Motor neuron (in vitro differentiated cells): Measurements from ENCODE around the gene RFTN1. TPM values are rescaled to one million over a fixed set of nuclear protein-coding genes. Genes with fewer than 3 reads are reported as not detected.
A peak's percentile ranks its signal among the peaks of the same experiment; 100 is the strongest.

Experiments
- ATAC-seq, 8 experiments: fragments of 200-7000 bp; cut with Tn5 transposase; replicated peaks in 6 of 8; 2 replicates each; pipeline ENCODE4 v1.8.0; 2021; ENCODE audit warnings: mild to moderate bottlenecking in 8 of 8, moderate library complexity in 8 of 8
- H3K27ac ChIP-seq, 2 donors: fragments of 250-450 bp; sonication (Bioruptor Pico); 2 replicates each; pipeline ENCODE4 v1.9.0; 2021; ENCODE audit warnings: antibody characterized with exemption in 2 of 2, mild to moderate bottlenecking in 2 of 2, moderate library complexity in 1 of 2
- H3K4me1 ChIP-seq, 2 donors: fragments of 250-450 bp; sonication (Bioruptor Pico); replicated peaks in 1 of 2; 2 replicates each; pipeline ENCODE4 v1.6.1; 2021; ENCODE audit warnings: antibody characterized with exemption in 2 of 2, mild to moderate bottlenecking in 2 of 2, moderate library complexity in 1 of 2
- H3K4me3 ChIP-seq, 5 donors: fragments of 250-450 bp; sonication (Bioruptor Pico); 2 replicates each; pipeline ENCODE4 v1.9.0; 2021; ENCODE audit warnings: antibody characterized with exemption in 5 of 5, mild to moderate bottlenecking in 5 of 5, moderate library complexity in 4 of 5
- WGBS, 10 experiments: fragments of 450-650 bp; shearing (Covaris generic); methylation state at CpG; one replicate each; pipeline ENCODE4 v1.0.0; 2022; 5-methylcytosine and 5-hydroxymethylcytosine counted together
- in situ Hi-C, 9 experiments: fragments of 400-800 bp; cut with MboI; loops; one replicate each; pipeline ENCODE4 v1.15.0; 2021; ENCODE audit warnings: low sequenced_read_pairs in 9 of 9, low pct_unique_long_range_greater_than_20kb in 2 of 9; ENCODE audit not compliant: unreplicated experiment in 9 of 9
- total RNA-seq, 8 experiments: library from RNA; unstranded; fragments of 300-600 nt; gene quantifications; 2 replicates each; pipeline versions ENCODE4 v1.2.3 to v1.2.4, GENCODE V29; 2022

RFTN1 gene
- total RNA-seq, 8 experiments from 2014 or later = 2.4 to 27.9 (median 6.7) TPM

DNA sequence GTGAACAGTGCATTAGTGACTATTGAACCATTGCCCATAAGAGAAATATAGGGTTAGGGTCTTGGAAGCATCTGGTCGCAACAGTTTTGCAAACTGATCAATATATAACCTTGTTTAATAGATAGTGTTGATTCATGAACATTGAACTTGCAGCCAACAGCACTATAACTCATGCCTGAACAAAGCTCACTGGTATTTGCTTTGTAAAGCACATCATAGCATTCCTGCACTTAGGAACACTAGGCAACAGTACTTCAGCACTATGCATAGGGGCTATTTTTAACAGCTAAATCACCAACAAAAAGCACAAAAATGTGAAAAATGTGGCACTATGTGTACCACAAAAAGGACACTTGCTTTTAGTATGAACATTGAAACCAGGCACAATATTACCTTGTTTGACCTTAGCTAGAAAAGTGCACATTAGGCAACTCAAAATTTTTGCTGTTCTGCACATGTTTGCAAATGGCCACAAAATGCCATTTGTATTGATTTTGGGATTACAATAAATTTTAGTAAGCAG lies 180.5 kb downstream of the RFTN1 start:
- H3K27ac ChIP-seq = no peak overlapping the region
- in situ Hi-C loops = no loop called here
- ATAC-seq = peak in 6 of 8 experiments; percentile 67 to 93 (median 74)
- peaks cover 18 to 23% of the 10 kb centered on the region in 2 donors for H3K4me1 ChIP-seq
- 33 to 100% (median 69%) methylated on average over 1 of the region's 1 CpG; no CpG with 5 or more reads in 4 of the 10 experiments for WGBS, 10 experiments
- H3K4me3 ChIP-seq = no peak overlapping the region

DNA sequence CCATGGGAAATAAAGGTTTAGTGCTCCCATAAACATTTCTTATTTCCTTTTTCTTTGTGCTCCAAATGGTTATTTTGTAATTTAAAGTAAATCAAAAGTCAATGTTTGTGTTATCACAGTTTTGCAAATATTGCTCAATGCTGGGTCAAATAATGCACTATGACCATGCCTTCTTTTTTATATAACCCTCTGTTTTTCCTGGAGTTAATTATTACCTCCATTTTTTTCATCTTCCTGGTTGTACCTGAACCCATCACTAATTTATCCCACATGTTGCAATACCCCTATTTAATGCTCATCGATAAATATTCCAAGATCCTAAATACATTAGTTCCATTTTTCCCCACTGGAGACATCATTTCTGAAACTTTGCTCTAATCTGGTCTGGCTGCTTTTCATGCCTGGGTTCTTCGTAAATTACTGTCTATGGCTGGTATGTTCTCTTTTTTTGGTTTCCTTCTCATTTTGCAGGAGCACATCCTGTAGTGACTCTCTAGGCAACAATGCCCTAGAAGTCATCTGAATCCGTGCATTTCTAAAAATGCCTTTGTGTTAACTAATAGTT lies 182.1 kb downstream of the RFTN1 start:
- Histone ChIP-seq H3K27ac (no peak overlapping the region), H3K4me1 (peaks cover 18 to 23% of the 10 kb centered on the region in 2 donors), H3K4me3 (no peak overlapping the region)
- 93 to 100% (median 100%) methylated on average over 2 to 3 of the region's 3 CpGs for WGBS, 10 experiments
- no peak for ATAC-seq
- in situ Hi-C loops = no loop called here

DNA sequence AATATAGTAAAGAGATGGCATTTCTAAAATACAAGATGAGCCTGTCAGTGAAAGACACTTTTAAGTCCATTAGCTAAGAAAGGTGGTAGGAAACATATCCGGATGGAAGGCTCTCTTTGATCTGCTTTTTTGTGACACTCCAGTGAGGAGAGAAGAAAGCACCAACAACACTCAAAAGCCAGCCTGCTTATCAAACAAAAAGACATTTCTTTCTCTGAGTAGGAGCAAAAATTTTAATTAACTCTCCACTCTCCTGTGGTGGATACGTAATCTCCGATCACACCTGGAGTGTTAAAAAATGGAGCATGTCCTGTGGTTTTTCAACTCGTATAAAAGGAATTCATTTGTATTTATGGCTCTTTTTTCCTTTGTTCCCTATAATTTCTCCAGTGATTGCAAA lies 183.1 kb downstream of the RFTN1 start:
- no peak for ATAC-seq
- in situ Hi-C loops = no loop called here
- WGBS, 10 experiments = 79 to 100% (median 98%) methylated on average over 1 to 4 of the region's 4 CpGs

DNA sequence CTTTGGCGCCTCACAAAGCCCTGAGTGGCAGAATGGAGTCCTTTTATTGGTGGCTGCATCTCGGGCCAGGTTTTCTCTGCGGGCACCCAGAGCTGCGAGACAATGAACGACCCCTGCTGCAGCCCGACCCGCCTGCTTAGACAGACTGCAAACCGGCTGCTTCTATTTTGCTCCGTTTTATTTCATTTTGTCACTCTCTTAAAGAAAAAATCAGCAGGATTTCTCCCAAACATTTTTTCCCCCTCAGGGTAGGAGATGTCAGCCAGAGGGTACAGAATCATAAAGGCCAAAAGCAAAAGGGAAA lies 183.7 kb downstream of the RFTN1 start:
- Histone ChIP-seq H3K27ac (peak overlapping the region; percentile 30 to 65), H3K4me3 (no peak overlapping the region), H3K4me1 (peaks cover 18 to 23% of the 10 kb centered on the region in 2 donors)
- in situ Hi-C loops = no loop called here
- ATAC-seq = peak in 5 of 8 experiments; percentile 62 to 92 (median 85)
- WGBS, 10 experiments = 0 to 97% (median 32%) methylated on average over 2 to 6 of the region's 9 CpGs; no CpG with 5 or more reads in 2 of the 10 experiments

More for the DNA sequence above, 183.1 kb downstream of the RFTN1 start:
- Histone ChIP-seq H3K27ac (no peak overlapping the region), H3K4me3 (no peak overlapping the region), H3K4me1 (peaks cover 18 to 23% of the 10 kb centered on the region in 2 donors)

DNA sequence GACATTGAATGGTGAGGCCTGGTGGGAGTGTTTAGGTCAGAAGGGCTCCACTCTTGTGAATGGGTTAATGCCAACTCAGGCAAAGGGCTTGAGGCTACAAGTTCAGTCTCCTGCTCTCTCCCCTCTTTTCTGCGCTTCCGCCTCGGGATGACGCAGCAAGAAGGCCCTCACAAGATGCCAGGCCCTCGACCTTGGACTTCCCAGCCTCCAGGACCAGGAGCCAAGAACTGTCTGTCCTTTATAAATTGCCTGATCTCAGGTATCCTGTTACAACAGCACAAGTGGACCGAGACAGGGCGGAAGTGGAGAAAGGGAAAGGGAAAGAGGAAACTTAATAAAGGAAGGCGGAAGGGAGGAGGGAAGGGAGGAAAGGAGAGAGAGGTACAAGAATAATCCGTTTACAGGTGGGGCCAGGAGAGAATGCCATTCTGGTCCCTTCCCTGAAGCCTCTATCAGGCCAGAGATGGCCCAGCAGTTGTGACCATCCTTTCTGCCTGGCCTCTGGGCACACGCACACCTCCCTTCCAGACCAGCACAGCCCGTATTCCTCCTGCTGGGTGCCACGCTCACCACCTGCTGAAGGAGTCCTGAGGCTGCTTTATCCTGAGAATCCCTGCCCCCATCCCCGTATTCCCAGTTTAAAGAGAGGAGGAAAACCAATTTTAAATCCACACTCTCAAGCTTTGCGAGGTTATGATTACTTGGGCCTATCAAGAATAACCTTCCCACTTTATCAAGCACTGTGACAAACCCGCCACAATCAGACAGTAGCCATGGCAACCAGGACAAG lies 184.3 kb downstream of the RFTN1 start:
- in situ Hi-C loops = no loop called here
- ATAC-seq = peak in 3 of 8 experiments; percentile 42
- WGBS, 10 experiments = 67 to 100% (median 90%) methylated on average over 2 to 9 of the region's 15 CpGs; no CpG with 5 or more reads in 1 of the 10 experiments
- Histone ChIP-seq H3K27ac (no peak overlapping the region), H3K4me3 (no peak overlapping the region), H3K4me1 (peaks cover 18 to 23% of the 10 kb centered on the region in 2 donors)

DNA sequence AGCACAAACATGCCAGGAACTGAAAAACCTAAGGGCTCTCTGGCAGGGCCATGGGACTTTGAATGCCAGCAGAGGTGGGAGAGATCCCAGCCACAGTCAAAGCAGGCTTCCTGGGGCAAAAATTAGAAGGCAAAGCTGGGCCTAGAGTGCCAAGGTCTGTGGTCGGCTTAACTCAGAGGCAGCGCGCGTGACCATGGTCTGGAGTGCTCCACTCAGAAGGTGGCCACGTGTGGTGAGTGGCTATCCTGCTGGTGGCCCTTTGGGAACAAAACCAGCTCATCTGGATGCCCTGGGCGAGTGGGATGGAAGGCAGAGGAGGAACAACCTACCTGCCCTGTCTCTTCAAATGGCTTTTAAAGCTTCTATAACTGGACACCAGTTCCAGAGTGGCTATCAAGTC lies 185.4 kb downstream of the RFTN1 start:
- in situ Hi-C loops = no loop called here
- Histone ChIP-seq H3K27ac (no peak overlapping the region), H3K4me3 (no peak overlapping the region), H3K4me1 (peaks cover 15 to 20% of the 10 kb centered on the region in 2 donors)
- 80 to 100% (median 89%) methylated on average over 1 to 6 of the region's 6 CpGs; no CpG with 5 or more reads in 6 of the 10 experiments for WGBS, 10 experiments
- ATAC-seq = no peak

DNA sequence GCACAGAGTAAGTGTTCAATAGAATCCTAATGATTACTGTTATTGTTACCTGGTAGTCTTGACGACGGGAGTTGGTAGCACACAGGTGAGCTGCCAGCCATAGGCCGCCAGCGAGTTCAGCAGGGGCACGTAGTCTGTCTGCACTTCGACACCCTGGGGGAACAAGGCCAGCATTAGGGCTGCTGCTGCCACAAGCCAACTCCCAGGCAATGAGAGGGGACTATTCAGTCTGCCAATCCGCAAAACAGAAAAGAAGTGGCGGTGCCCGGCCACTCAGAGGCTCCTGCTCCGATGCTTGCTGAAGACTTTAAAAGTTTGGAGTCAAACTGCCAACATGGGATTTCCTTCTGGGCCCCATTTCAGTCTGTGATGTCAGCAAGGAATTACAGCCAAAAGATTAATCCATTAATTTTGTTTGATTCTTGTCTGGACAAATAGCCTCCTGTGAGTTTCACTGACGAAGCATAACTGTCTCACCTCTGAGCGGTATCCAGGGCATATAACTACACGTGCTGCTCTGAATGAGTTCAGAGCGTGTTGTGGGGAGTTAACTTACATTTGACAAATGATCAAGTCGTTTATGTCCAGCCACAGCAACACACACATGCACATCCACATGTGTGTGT lies 186.7 kb downstream of the RFTN1 start:
- Histone ChIP-seq H3K27ac (no peak overlapping the region), H3K4me1 (peaks cover 10 to 15% of the 10 kb centered on the region in 2 donors), H3K4me3 (no peak overlapping the region)
- WGBS, 10 experiments = 75 to 100% (median 93%) methylated on average over 2 to 10 of the region's 15 CpGs; no CpG with 5 or more reads in 1 of the 10 experiments
- in situ Hi-C loops = no loop called here
- peak in 2 of 8 experiments; percentile 29 to 34 for ATAC-seq

DNA sequence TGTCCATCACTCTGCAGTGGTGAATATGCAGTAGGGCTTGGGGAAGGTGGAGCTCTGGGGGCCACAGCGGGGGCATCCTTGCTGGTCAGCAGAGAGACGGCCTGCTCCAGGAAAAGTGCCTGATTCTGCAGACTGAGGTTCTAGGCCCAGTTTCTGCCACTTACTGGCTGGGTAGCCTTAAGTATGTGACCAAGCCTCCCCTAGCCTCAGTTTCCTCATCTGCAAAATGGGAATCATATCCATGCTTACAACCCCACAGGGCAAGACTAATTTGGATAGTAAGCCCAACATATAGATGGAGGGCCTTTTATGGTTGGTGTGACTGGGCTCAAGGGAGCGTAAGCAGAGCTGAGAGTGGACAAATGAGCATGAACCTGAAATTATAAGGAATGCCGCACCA lies 187.6 kb downstream of the RFTN1 start:
- 100% methylated on average over 1 of the region's 4 CpGs; no CpG with 5 or more reads in 6 of the 10 experiments for WGBS, 10 experiments
- no peak for ATAC-seq
- in situ Hi-C loops = no loop called here
- H3K4me3 ChIP-seq = no peak overlapping the region
- H3K27ac ChIP-seq = no peak overlapping the region
- H3K4me1 ChIP-seq = peaks cover 10 to 15% of the 10 kb centered on the region in 2 donors

DNA sequence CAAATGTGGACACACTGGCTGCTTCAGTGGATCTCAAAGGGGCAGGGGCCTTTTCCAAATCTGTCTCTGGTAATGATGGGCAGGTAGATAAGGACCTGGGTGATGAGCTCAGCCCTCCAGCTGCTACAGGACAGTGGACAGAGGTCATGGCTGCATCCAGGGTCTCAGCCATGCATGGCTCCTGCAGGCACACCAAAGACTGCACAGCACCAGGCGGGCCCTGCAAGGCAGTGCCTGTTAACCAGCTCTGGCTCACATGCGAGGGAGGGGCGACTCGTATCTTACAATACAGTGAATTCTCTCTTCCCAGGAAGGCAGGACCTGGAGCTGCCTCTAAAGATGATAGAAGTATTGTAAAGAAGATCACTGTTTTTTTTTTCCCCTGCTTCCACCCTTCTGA lies 189.8 kb downstream of the RFTN1 start:
- no peaks in the 10 kb centered on the region for H3K4me1 ChIP-seq
- in situ Hi-C loops = no loop called here
- H3K27ac ChIP-seq = no peak overlapping the region
- ATAC-seq = no peak
- no peak overlapping the region for H3K4me3 ChIP-seq
- WGBS, 10 experiments = 96 to 100% (median 100%) methylated on average over 3 to 4 of the region's 4 CpGs; no CpG with 5 or more reads in 7 of the 10 experiments

DNA sequence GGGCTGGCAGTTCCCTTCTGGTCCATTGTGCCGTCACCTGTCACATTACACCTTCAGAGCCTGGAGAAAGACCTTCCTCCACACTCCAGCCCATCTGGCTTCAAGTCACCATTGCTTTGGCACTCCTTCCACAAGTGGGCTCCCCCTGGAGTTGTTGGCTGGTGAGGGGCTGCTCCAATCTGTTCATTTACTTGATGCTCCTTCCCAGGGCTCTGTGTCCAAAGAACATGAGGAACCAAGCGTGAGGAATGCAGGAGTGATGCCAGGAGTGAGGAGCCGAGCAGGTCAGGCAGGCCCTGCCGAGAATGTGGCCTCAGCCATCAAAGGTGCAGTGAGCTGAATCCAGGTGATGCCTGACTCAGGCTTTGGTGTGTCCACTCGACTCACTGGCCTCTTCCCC lies 191.3 kb downstream of the RFTN1 start:
- H3K27ac ChIP-seq = no peak overlapping the region
- H3K4me3 ChIP-seq = no peak overlapping the region
- no peaks in the 10 kb centered on the region for H3K4me1 ChIP-seq
- in situ Hi-C loops = no loop called here
- WGBS, 10 experiments = 85 to 100% (median 100%) methylated on average over 1 to 4 of the region's 5 CpGs; no CpG with 5 or more reads in 6 of the 10 experiments
- no peak for ATAC-seq

DNA sequence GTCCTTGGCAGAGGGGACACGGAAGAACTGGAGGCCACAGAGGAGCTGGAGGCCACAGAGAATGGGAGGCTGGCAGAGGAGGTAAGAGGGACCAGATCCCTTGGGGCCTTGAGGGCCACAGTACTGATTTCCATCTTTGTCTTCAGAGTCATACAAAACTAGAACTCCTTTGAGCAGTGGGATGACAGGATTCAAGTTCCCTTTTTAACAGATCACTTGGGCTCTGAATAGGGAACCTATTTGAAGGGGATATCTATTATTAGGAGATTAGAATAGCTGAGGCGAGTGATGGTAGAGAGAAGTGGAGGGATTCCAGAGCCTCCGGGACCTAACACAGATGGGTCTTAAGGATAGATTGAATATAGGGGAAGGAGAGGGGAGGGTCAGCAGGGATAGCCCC lies 192.8 kb downstream of the RFTN1 start:
- no peak overlapping the region for H3K27ac ChIP-seq
- ATAC-seq = no peak
- in situ Hi-C loops = no loop called here
- WGBS, 10 experiments = 70 to 100% (median 100%) methylated on average over 1 to 2 of the region's 3 CpGs; no CpG with 5 or more reads in 3 of the 10 experiments
- no peak overlapping the region for H3K4me3 ChIP-seq
- H3K4me1 ChIP-seq = no peaks in the 10 kb centered on the region

DNA sequence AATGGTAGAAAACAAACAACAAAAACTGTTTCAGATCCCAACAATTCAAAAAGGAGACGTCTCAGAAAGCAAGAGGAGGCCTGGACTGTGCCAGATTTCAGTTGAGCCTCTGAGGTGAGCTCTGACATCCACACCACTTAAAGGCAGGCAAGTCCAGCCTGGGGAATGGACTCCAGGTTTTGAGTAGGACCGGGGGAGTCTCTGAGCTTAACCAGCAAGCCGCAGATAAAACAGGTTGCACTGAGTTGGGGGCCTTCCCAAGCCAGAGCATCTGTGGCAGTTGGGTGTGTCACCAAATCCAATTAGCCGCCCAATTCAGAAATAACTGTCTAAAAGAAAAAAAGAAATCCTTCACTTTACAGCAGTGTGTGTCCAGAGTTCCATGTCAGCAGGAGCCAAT lies 193.8 kb downstream of the RFTN1 start:
- H3K4me3 ChIP-seq = no peak overlapping the region
- no peak overlapping the region for H3K27ac ChIP-seq
- in situ Hi-C loops = no loop called here
- no peaks in the 10 kb centered on the region for H3K4me1 ChIP-seq
- 67 to 100% (median 100%) methylated on average over 1 to 4 of the region's 4 CpGs; no CpG with 5 or more reads in 3 of the 10 experiments for WGBS, 10 experiments
- ATAC-seq = no peak

DNA sequence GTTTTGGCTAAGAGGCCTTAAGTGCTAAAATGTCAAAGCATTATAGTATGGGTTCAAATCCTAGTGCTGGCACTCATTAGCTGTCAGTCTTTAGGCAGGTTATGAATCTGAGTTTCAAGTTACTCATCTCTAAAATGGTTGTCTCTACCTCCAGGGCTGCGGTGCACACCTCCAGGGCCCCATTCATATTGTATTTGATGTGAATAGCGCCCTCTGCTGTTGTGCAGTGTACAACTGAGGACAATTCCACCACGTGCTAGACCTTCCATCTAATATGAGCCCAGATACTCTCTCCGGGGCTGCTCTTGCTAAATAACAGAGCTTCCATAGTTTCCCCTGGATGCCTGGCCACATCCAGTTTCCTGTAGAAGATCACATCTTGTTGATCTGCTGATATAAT lies 194.2 kb downstream of the RFTN1 start:
- Histone ChIP-seq H3K4me1 (no peaks in the 10 kb centered on the region), H3K27ac (no peak overlapping the region)
- ATAC-seq = peak in 2 of 8 experiments; percentile 36 to 49

More for the DNA sequence above, 194.2 kb downstream of the RFTN1 start:
- in situ Hi-C loops = no loop called here
- no peak overlapping the region for H3K4me3 ChIP-seq
- 42 to 100% (median 74%) methylated on average over 1 to 4 of the region's 4 CpGs; no CpG with 5 or more reads in 2 of the 10 experiments for WGBS, 10 experiments
